HG02588 (cell line): Measurements from ENCODE around the gene GABRR3.

Source experiments
- ATAC-seq: cut with Tn5 transposase; IDR thresholded peaks from one replicate; pipeline ENCODE4 v1.9.1; 2021; ENCODE audit warnings: mild to moderate bottlenecking, moderate library complexity; ENCODE audit not compliant: unreplicated experiment

GABRR3 gene

DNA sequence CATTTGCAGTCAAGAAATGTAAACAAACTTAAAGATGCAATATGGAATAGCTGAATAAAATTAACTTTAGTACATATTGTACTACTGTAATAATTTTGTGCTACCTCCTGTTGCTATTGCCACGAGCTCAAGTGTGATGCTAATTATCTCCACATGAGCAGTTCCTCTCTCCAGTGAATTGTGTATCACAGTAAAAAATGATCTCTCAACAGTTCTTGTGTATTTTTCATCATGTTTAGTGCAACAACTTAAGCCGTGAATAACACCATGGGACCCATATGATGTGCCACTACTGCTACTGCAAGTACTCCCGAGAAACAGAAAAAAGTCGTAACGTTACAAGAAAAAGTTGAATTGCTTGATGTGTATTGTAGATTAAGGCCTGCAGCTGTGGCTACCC lies 75.2 kb downstream of the GABRR3 start:
- no peak for ATAC-seq

DNA sequence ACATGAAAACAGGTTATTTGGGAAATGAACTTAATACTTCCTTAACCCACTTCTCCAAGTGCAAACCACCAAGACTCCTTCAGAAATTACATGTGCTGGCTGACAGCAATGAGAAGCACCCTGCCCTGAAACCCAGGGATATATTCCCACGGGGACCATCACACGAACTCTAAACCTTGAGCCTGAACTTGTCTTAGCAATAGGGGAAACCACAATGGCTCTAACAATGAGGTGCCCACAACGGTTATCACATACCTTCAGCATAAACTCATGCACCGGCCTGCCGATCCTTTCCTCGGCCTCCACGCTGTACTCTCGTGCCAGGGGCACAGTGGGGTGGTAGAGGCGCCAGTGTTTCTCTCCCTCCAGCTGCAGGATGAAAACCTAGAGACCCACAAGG lies 76.3 kb downstream of the GABRR3 start:
- no peak for ATAC-seq

DNA sequence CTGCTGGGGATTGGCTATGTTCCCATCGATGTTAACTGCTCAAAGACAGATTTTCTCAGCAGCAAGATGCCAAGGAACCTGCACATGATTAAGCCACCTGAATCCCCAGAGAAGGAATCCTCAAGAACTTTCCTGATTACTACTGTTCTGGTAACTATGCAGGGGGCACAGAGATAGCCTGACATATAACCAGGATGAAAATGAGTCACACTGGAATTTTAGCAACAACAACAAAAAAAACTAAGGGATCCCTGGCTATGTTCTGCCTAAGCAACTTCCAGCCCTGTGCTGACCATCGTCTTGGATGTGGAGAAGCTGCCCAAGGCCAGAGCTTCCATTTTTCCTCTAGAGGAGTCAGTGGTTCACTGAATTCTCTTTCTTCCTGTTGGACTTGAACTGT lies 76.7 kb downstream of the GABRR3 start:
- ATAC-seq = no peak

DNA sequence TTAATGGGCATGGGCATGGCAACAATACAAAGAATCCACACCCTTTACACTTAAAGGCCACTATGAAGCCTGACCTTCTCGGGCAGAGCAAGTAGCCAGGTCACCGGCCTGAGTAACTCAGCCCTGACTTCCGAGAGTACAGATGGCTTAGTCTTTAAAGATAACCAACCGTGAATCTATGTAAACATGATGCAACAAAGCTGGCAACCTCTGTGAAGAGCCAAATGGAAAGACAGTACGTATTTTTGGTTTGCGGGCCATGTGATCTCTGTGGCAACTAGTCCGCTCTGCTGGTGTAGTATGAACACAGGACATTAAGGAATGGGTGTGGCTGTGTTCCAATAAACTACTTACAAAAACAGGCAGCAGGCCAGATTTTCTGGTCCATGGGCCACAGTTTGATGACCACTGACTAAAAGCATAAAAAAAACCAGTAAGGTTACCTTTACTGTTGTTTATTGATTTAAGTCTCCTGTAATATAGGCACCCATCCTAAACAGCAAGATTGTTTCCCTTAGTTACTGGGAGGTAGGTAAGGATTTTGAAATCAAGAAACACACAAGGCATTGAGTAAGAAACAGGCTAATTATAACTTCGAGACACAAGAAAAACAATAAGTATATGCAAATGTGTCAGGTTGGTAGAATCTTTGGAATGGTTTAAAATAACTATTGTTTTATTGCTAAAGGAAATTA lies 77.4 kb downstream of the GABRR3 start:
- ATAC-seq = no peak

DNA sequence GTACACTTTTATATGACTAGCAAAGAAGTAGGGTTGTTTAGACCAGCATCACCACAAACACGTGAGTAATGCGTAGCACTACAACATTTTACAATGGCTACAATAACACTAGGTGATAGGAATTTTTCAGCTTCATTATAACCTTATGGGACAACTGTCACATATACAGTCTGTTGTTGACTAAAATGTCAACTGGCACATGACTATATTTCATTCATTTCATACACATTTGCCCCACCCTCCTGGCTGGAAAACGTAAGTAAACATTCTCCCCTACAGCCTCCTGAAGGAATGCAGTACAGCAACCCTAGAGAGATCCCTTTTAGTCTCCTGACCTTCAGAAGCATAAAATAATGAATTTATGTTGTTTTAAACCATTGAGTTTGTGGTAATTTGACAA lies 79.1 kb downstream of the GABRR3 start:
- ATAC-seq = no peak

DNA sequence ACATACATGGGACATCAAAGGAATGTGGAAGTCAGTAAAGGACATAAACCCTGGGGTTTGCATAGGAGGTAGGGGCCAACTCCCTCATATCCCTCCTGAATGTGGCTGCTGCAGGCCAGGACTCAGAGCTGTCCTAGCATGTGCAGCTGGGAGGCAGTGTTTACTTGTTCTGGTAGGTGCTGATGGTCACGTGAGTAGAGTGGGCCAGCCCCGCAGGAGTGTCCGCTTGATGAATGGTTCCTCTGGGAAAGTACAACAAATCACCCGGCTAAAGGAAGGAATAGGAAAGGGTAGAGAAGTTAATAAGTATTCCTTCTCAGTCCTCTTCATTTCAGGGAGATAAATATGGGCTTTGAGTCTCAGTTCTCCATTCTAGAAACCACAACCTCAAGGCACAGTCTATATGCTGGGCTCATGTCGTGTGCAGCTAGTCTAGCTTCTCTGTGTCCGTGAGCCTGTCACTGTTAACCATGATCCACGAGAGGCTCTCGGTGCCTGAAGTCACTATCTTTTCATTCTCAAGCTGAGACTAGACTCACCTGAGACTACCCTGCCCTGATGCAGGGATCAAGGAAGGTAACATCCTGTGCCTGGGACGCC lies 80.8 kb downstream of the GABRR3 start:
- ATAC-seq = no peak

DNA sequence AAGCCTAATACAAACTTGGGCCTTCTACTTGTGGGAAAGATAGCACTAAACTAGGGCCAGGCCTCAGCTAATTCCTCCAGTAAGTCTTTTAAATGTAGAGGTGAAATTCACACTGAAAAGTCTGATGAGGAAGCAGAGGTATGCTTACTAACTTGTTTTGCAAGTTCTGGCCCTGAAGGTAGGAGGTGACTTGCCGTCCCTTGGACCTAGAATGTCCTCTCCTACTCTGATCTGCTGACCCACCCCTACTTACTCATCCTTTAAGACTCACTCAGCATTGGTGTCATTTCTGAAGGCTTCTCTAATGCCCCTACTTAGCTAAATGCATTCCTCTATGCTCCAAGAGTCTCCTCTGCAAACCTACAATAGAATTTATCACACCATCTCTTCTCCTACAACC lies 82.2 kb downstream of the GABRR3 start:
- ATAC-seq = no peak

DNA sequence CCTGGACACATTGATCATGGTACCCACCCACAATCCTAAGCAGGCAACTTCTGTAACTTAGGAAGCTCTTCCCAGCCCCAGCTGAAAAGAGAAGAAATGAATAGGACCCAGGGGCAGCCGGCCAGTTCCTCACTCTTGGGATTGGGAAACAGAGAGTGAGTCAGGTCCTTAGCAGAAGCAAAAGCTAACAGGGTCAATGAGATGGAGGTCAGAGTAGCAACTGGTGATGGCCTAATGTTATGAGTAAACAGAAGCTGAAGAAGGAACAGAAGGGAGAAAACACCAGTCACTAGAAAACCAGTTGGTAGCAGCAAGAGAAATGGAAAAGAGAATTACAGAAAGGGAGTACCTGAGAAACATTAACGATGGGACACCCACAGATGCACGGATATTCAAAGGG lies 82.8 kb downstream of the GABRR3 start:
- ATAC-seq = no peak

DNA sequence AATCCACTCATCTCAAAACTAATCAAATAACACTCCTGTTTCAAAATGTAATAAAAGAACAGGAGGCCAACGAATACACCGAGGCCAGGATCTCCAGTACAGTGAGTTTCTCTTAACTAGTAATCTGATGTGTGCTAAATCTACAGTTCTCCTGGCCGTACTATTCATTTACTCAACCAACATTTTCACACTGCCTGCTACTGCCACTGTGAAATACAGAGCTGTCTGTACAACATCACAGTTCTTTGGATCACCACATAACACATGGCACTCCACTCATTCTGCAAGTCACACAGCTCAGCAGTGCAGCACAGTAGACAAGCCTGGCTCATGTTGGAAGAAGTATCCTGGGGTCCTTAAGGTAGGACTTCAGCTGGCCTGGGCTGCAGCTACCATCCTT lies 84.8 kb downstream of the GABRR3 start:
- ATAC-seq = no peak

DNA sequence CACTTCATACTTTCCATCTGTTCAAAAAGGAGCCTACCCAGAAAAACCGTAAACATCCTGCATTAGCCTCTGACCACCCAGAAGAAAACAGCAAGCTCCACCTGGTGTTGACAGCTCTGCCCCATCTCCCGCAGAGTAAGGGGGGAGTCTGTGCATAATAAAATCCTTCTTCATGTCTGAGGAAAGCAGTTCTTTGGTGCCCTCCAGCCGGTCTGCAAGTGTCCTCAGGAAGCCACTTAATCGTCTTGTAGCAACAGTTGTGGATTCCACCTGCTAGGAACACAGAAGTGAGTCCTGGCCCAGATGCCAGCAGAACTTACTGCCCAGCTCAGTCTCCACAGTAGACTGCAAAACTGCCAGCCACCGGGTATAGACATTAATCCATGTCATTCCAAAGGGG lies 85.4 kb downstream of the GABRR3 start:
- ATAC-seq = no peak

DNA sequence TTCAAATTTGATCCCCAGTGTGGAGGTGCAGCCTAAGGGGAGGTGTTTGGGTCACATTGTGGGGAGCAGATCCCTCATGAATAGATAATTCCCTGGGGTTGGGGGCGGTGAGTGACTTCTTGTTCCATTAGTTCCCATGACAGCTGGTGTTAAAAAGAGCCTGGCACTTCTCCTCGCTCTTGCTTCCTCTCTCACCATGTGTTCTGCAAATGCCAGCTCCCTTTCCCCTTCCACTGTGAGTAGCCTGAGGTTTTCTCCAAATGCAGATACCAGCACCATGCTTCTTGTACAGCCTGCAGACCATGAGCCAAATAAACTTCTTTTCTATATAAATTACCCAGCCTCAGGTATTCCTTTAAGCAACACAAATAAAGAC lies 86.0 kb downstream of the GABRR3 start:
- no peak for ATAC-seq

DNA sequence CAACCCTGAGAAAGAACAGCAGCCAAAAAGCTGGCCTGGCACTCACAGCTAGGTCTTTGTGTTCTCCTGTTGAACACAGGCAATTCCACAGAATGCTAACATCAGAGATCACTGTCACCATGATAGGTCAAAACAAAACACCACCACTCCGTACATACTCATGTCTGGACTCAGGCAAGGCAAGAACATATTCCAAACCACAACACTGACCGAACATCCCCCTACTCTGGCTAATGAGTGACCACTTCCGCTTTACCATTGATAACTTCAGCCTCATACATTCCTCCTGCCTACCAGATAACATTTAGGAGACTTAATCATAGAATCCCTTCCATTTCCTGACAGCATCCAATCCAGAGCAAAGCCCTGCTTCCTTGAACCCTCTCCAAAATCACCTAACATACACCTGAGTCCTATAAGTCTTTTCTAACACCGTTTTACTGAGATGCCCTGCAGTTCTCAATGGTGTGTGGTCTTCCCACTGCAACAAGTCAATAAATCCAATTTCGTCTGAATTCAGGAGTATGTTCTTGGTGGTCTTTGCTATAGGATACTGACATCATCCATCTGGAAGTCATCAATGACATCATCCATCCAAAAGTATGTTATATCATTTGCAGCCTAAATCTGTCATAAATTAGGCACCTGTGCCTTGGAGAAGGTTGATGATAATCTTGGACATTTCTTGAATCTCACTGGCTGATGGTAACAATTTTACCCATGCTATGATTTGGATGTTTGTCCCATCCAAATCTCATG lies 86.6 kb downstream of the GABRR3 start:
- ATAC-seq = no peak

DNA sequence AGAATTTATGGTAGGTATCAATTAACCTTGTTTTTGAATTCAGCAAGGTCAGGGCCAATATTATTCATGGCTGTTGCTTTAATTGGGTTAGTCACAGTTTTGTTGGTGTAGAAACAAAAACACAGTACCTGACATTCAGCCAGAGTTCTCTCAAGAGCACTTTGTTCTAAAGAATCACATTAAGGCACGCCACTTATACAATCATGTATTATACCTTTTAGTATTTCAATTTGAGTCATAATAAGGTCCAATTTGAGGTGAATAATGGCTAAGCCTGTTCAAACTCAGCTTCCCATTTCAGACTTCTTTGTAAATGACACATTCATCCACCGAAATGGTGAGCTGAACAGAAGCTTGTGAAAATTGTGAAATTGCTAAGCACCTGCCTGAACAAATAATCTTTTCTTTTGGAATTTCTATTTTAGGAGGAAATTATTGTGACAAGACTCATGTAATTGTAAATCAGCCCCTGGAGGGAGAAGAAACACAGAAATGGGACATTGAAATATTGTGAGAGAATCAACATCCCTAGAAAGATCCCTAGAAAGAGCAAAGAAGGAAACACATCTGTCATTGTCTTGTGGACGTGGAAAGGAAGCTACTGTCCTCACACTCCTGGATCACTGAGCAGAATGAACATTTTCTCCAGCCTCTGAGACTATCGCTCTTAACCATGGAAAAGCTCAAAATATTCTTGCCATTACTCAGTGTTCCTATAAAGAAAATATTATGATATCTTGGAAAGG lies 92.1 kb downstream of the GABRR3 start:
- ATAC-seq = no peak

DNA sequence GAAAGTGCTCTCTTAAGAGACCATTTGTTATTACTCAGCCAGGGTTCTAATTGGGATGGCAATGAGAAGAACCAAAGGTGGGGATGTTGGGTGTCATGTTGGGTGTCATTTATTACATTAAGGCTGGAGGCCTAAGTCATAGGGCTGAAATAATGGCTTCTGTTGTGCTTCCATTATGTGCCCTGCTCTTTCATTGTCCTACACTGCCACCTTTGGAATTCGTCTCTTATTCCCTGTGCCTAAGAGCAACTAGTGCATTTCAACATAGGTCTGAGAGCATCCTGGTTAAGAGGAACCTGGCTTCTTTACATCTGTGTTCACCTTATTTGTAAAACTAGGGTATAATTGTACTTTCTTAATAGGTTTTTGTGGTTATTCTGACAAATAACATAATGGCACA lies 95.1 kb downstream of the GABRR3 start:
- no peak for ATAC-seq

DNA sequence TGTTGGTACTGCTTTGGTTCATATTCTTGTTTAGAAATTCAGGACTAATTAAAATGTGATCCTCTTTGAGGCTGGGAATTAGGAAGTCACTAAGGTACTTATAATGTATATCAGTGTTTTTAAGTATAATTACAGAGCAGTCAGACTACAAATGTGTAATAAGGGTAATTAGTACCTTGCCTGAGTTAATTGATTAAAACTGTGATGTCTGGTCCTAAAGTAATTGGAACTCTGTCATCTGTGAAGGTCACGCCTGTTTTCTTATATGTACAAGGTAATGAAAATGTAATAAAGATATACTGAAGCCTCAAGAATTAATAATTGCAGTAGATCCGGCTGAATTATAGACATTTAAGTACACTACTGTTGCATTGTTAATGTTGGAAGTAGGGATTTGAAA lies 95.7 kb downstream of the GABRR3 start:
- no peak for ATAC-seq

DNA sequence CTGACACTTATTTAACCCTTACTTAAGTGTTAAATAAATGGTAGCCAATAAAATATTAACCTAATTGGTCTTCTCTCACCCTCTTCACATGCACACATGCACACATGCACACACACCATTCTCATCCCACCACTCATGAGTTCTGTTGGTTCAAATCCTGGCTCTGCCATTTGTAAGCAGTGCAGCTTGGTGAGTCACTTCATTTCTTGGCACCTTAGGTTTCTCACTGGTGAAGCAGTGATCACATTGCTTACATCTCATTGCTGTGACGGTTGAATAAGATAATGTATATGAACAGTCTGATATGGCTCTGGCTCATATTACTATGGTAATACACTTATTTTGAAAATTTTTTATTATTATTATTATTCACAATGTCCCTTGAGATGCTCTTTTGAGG lies 96.7 kb downstream of the GABRR3 start:
- no peak for ATAC-seq

DNA sequence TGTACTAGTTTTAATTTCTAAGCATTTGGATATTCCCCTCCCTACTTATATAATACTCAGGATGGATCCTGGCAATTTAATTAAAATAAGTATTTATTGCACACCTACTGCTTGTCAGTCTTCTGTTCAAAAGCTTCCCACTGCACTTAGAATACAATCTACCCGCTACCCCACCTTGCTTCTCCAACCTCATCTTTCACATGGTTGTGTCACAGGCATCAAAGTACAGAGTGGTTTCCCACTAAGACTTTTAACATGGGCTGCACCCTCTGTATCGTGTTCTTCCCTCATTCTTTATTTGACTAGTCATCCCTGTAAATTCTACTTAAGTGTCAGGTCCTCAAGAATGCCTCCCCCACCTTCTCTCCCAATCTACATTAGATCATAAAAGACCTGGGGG lies 97.9 kb downstream of the GABRR3 start:
- ATAC-seq = no peak

DNA sequence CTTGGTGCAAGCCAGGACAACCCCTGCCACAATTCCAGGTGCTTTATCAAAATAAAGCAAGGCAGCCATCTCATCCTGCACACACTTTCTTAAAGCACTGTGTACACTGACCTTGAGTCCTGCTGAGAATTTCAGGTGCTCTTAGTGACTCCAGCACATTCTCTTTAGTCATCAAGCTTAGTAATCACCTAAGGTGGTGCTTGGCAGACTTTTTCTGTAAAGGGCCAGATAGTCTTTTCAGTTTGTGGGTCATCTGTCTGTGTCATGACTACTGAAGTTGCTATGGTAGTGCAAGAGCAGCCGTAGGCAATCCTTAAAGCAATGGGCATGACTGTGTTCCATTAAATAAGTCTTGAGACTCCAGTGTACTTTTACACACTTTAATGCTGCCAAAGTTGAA lies 99.3 kb downstream of the GABRR3 start:
- no peak for ATAC-seq
